HepG2 (cell line): ENCODE results near the gene CABLES1. TPM values are rescaled to one million over a fixed set of nuclear protein-coding genes. Genes with fewer than 3 reads are reported as not detected.

Experiments
- ARHGAP35 ChIP-seq: sonication (generic); formaldehyde crosslinking; IDR thresholded peaks from 2 replicates; pipeline ENCODE4 v1.9.0; 2022; ENCODE audit warnings: mild to moderate bottlenecking, inconsistent platforms, moderate library complexity, missing genetic modification reagents, borderline replicate concordance
- ARNT2 ChIP-seq: sonication (generic); formaldehyde crosslinking; IDR thresholded peaks from 2 replicates; pipeline ENCODE4 v1.8.0; 2022; ENCODE audit warnings: mild to moderate bottlenecking, low read depth, missing genetic modification reagents, moderate library complexity
- ATF3 ChIP-seq: sonication (generic); formaldehyde crosslinking; IDR thresholded peaks from 2 replicates; pipeline ENCODE4 v1.4.0; 2020; ENCODE audit warnings: missing genetic modification reagents
- BRCA1 ChIP-seq: sonication (generic); formaldehyde crosslinking; IDR thresholded peaks from 2 replicates; pipeline ENCODE4 v1.4.0; 2020; ENCODE audit warnings: missing genetic modification reagents
- CERS6 ChIP-seq: sonication (generic); formaldehyde crosslinking; IDR thresholded peaks from 2 replicates; pipeline ENCODE4 v1.5.0; 2020; ENCODE audit warnings: missing genetic modification reagents
- IRF2 ChIP-seq: IDR thresholded peaks from 2 replicates; pipeline ENCODE4 v1.6.1; 2018; ENCODE audit warnings: missing genetic modification reagents, missing compliant biosample characterization
- KDM4B ChIP-seq: sonication (generic); formaldehyde crosslinking; IDR thresholded peaks from 2 replicates; pipeline ENCODE4 v1.4.0; 2020; ENCODE audit warnings: missing genetic modification reagents
- NR1H2 ChIP-seq: sonication (generic); formaldehyde crosslinking; IDR thresholded peaks from 2 replicates; pipeline ENCODE4 v1.8.1; 2022; ENCODE audit warnings: low read depth, missing genetic modification reagents, borderline replicate concordance
- RFXANK ChIP-seq: IDR thresholded peaks from 2 replicates; pipeline ENCODE4 v1.6.1; 2016
- STAG1 ChIP-seq: sonication (generic); formaldehyde crosslinking; IDR thresholded peaks from 2 replicates; pipeline ENCODE4 v1.4.0; 2020; ENCODE audit warnings: missing genetic modification reagents
- TRIM24 ChIP-seq: sonication (generic); formaldehyde crosslinking; IDR thresholded peaks from 2 replicates; pipeline ENCODE4 v1.8.0; 2022; ENCODE audit warnings: mild to moderate bottlenecking, missing genetic modification reagents
- ZNF335 ChIP-seq: sonication (generic); formaldehyde crosslinking; IDR thresholded peaks from 2 replicates; pipeline ENCODE4 v1.4.0; 2020; ENCODE audit warnings: missing genetic modification reagents
- ZNF501 ChIP-seq: sonication (generic); formaldehyde crosslinking; IDR thresholded peaks from 2 replicates; pipeline ENCODE4 v1.5.1; 2020; ENCODE audit warnings: mild to moderate bottlenecking, moderate library complexity, missing genetic modification reagents
- ZNF619 ChIP-seq: sonication (generic); formaldehyde crosslinking; IDR thresholded peaks from 2 replicates; pipeline ENCODE4 v1.4.0; 2020; ENCODE audit warnings: mild to moderate bottlenecking, missing genetic modification reagents
- ZNF766 ChIP-seq: sonication (generic); formaldehyde crosslinking; IDR thresholded peaks from 2 replicates; pipeline ENCODE4 v1.5.0; 2020; ENCODE audit warnings: missing genetic modification reagents, borderline replicate concordance
- ZSCAN31 ChIP-seq: sonication (generic); formaldehyde crosslinking; IDR thresholded peaks from 2 replicates; pipeline ENCODE4 v1.5.0; 2020; ENCODE audit warnings: low read depth, mild to moderate bottlenecking, missing genetic modification reagents
- polyA plus RNA-seq, 8 experiments: library from polyadenylated mRNA; depleted of rRNA in 3 of 8; stranded (reverse) in 7 of 8; unstranded in 1 of 8; fragments of >200 nt; fragmentation: Illumina TruSeq in 4 of 8; extraction: Trizol in 4 of 8; gene quantifications; 2 replicates each; pipeline versions ENCODE4 v1.2.1 to v1.2.3, GENCODE V29; 2011 to 2016; ENCODE audit warnings: low read depth in 4 of 8, missing spikeins in 1 of 8, mixed read lengths in 1 of 8; ENCODE audit not compliant: insufficient read depth in 1 of 8
- total RNA-seq, 5 experiments: library from RNA; depleted of rRNA; stranded (reverse); fragments of >200 nt; fragmentation: Illumina TruSeq; extraction: Trizol; gene quantifications; 2 replicates each; pipeline ENCODE4 v1.2.3, GENCODE V29; 2016; ENCODE audit warnings: low read depth in 1 of 5
- TF ChIP-seq, protein P1 (sequence below): sonication (generic); formaldehyde crosslinking; IDR thresholded peaks from 2 replicates; pipeline ENCODE4 v1.4.0; 2020; ENCODE audit warnings: missing genetic modification reagents, mild to moderate bottlenecking, borderline replicate concordance
- TF ChIP-seq, protein P2 (sequence below): IDR thresholded peaks from 2 replicates; pipeline ENCODE4 v1.6.1; 2016; ENCODE audit warnings: low read depth, control low read depth
- TF ChIP-seq, protein P3 (sequence below): sonication (generic); formaldehyde crosslinking; IDR thresholded peaks from 2 replicates; pipeline ENCODE4 v1.4.0; 2020; ENCODE audit warnings: mild to moderate bottlenecking, missing genetic modification reagents

The CABLES1 gene
- total and polyA plus RNA-seq, 2 of the 13 experiments (the other 11 are each of a cell fraction or from before 2014, with no cell fraction given) = 14.7 to 25.8 TPM

DNA sequence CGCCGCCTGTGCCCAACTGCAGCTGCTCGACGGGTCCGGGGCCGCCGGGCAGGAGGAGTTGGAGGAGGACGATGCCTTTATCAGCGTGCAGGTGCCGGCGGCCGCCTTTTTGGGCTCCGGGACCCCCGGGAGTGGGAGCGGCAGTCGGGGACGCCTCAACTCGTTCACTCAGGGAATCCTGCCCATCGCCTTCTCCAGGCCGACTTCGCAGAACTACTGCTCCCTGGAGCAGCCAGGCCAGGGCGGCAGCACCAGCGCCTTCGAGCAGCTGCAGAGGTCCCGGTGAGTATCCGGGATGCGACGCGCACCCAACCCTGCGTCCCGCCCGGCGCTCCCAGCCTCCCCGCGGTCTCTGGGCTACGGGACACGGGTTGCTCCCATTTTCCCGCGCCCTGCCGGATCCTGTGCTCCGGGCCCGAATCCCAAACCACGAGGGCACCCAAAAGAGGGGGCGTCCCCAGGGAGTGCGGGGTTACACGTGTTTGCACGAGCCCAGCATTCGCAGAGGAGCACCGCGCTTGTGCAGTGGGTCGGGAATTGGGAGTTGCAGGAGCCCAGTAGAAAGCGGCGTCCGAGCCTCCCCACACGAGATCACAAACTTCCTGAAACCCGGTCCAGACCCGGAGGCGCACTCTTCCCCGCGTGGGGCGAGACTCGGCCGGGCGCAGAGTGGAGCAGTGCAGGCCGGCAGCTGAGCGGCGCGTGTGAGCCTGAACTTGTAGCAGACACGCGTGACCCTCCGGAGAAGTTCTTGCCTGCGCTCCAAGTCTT, 1.2 kb downstream of the CABLES1 start (continued):
- TF ChIP-seq, protein P1, sequence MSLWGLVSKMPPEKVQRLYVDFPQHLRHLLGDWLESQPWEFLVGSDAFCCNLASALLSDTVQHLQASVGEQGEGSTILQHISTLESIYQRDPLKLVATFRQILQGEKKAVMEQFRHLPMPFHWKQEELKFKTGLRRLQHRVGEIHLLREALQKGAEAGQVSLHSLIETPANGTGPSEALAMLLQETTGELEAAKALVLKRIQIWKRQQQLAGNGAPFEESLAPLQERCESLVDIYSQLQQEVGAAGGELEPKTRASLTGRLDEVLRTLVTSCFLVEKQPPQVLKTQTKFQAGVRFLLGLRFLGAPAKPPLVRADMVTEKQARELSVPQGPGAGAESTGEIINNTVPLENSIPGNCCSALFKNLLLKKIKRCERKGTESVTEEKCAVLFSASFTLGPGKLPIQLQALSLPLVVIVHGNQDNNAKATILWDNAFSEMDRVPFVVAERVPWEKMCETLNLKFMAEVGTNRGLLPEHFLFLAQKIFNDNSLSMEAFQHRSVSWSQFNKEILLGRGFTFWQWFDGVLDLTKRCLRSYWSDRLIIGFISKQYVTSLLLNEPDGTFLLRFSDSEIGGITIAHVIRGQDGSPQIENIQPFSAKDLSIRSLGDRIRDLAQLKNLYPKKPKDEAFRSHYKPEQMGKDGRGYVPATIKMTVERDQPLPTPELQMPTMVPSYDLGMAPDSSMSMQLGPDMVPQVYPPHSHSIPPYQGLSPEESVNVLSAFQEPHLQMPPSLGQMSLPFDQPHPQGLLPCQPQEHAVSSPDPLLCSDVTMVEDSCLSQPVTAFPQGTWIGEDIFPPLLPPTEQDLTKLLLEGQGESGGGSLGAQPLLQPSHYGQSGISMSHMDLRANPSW (CRISPR knock-in tag) = no peak
- TF ChIP-seq NR1H2 (CRISPR knock-in tag) (no peak), ZSCAN31 (CRISPR knock-in tag) (0 out of 2 replicates have a peak, but pooled peaks have one; percentile 37), ATF3 (CRISPR knock-in tag) (no peak), TRIM24 (CRISPR knock-in tag) (no peak), ZNF766 (CRISPR knock-in tag) (peak; percentile 9; the same call in 1 of the 2 replicates), BRCA1 (CRISPR knock-in tag) (no peak), STAG1 (CRISPR knock-in tag) (no peak), CERS6 (CRISPR knock-in tag) (no peak), IRF2 (CRISPR knock-in tag) (no peak), ARHGAP35 (CRISPR knock-in tag) (0 out of 2 replicates have a peak, but pooled peaks have one; percentile 61), ZNF619 (CRISPR knock-in tag) (no peak), ARNT2 (peak; percentile 65; the same call in 1 of the 2 replicates), RFXANK (CRISPR knock-in tag) (no peak), ZNF335 (CRISPR knock-in tag) (no peak), ZNF501 (CRISPR knock-in tag) (peak; percentile 72), KDM4B (CRISPR knock-in tag) (no peak)
- TF ChIP-seq, protein P2, sequence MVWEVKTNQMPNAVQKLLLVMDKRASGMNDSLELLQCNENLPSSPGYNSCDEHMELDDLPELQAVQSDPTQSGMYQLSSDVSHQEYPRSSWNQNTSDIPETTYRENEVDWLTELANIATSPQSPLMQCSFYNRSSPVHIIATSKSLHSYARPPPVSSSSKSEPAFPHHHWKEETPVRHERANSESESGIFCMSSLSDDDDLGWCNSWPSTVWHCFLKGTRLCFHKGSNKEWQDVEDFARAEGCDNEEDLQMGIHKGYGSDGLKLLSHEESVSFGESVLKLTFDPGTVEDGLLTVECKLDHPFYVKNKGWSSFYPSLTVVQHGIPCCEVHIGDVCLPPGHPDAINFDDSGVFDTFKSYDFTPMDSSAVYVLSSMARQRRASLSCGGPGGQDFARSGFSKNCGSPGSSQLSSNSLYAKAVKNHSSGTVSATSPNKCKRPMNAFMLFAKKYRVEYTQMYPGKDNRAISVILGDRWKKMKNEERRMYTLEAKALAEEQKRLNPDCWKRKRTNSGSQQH (CRISPR knock-in tag) = no peak
- TF ChIP-seq, protein P3, sequence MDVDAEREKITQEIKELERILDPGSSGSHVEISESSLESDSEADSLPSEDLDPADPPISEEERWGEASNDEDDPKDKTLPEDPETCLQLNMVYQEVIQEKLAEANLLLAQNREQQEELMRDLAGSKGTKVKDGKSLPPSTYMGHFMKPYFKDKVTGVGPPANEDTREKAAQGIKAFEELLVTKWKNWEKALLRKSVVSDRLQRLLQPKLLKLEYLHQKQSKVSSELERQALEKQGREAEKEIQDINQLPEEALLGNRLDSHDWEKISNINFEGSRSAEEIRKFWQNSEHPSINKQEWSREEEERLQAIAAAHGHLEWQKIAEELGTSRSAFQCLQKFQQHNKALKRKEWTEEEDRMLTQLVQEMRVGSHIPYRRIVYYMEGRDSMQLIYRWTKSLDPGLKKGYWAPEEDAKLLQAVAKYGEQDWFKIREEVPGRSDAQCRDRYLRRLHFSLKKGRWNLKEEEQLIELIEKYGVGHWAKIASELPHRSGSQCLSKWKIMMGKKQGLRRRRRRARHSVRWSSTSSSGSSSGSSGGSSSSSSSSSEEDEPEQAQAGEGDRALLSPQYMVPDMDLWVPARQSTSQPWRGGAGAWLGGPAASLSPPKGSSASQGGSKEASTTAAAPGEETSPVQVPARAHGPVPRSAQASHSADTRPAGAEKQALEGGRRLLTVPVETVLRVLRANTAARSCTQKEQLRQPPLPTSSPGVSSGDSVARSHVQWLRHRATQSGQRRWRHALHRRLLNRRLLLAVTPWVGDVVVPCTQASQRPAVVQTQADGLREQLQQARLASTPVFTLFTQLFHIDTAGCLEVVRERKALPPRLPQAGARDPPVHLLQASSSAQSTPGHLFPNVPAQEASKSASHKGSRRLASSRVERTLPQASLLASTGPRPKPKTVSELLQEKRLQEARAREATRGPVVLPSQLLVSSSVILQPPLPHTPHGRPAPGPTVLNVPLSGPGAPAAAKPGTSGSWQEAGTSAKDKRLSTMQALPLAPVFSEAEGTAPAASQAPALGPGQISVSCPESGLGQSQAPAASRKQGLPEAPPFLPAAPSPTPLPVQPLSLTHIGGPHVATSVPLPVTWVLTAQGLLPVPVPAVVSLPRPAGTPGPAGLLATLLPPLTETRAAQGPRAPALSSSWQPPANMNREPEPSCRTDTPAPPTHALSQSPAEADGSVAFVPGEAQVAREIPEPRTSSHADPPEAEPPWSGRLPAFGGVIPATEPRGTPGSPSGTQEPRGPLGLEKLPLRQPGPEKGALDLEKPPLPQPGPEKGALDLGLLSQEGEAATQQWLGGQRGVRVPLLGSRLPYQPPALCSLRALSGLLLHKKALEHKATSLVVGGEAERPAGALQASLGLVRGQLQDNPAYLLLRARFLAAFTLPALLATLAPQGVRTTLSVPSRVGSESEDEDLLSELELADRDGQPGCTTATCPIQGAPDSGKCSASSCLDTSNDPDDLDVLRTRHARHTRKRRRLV (CRISPR knock-in tag) = 0 out of 2 replicates have a peak, but pooled peaks have one; percentile 25
